ENCODE data around the gene NAPA.
"Not testable (repeated sequence)": the region's sequence is repeated elsewhere in the genome, so short reads cannot be mapped to it uniquely, and the experiment has no call there.

The NAPA gene

DNA sequence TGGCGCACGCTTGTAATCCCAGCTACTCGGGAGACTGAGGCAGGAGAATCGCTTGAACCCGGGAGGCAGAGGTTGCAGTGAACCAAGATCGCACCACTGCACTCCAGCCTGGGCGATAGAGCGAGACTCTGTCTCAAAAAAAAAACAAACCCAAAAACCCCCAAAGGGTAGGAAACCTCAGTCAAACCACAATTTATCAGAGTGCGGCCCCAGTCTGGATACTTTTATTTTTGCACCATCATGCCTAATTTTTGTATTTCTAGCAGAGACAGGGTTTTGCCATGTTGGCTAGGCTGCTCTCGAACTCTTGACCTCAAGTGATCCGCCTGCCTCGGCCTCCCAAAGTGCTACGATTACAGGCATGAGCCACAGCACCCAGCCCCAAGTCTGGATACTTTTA lies 28.6 kb downstream of the NAPA start:
- DNase-seq (ENCODE audit: low spot score), result not testable (repeated sequence)

DNA sequence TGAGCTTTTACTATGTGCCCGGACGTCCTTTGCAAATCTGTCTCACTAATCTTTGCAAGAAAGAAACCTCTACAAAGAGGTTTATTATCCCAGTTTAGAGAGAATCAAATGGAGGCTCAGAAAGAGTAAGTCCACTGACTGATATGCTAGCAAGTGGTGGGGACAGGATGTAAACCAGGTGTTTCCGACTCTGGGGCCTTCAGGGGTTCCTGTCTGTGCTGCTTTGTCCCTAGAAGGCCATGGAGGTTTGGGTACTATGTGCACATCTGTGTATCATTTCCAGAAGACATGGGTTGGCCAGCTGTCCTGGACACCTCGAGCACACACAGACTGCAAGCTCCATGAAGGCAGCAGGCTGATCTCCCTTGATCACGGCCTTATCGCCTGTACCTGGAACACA lies 29.7 kb downstream of the NAPA start:
- DNase-seq (ENCODE audit: low spot score), result no peak

DNA sequence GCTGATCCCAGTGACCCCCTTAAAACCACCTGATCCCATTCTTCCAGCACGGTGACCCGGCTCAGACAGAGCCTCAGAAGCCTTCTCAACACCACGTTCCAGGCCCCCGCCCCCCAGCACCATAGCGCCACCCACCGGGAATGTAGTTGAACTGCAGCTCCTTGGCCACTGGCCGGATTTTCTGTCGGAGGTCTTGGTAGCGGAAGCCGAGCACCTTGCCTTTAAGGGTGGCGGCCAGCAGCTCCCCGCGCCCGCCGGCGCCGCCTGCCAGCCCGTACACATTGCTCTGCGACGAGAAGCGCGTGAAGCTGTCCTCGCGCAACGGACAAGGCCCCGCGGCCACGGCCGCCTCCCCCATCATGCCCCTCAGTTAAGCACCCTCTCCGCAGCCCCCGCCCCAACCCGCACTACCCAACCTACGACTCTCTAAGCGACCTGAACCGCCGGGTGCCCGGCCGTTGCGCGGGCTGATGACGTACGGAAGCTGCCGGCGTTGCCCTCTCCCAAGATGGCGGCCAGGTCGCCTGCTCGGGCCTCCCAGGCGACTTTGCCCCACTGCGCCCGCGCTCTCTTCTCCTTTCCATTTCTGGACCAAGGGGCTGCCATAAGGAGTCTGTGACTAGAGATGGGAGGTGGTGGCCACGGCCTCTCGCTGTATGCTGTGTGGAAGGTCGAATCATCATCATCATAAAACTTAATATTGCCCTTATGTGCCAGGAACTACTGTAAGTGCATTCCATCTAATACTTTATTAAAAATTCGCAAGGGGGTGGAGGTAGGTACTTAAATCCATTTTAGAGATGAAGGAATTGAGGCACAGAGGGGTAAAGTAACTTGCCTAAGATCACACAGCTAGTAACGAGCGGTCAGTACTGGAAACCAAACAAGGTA lies 30.8 kb downstream of the NAPA start, which contains the start of gene KPTN:
Gene KPTN, minus strand, starts transcription at position 420 of the 891 bp plus-strand sequence. Its CDS starts 59 bp downstream, at position 361.
- DNase-seq (ENCODE audit: low spot score), result peak; percentile 91

DNA sequence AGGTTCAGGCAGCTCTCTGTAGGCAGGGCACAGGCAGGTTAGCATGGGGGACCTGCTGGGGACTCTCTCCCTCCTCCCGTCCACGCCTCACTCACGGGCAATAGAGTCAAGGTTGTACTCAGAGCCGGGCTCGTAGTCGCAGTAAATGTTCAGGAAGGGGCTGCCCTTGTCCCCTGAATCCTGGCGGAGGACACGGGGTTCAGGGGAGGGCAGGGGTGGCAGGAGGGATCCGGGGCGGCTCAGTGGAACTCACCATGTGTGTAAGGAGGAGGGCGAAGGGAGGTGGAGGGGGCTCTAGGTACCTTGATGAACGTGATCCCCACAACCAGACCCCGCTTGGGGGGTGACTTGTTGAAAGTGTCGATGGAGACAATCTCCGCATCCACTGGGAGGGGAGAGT lies 31.7 kb downstream of the NAPA start:
- no peak for DNase-seq (ENCODE audit: low spot score)

DNA sequence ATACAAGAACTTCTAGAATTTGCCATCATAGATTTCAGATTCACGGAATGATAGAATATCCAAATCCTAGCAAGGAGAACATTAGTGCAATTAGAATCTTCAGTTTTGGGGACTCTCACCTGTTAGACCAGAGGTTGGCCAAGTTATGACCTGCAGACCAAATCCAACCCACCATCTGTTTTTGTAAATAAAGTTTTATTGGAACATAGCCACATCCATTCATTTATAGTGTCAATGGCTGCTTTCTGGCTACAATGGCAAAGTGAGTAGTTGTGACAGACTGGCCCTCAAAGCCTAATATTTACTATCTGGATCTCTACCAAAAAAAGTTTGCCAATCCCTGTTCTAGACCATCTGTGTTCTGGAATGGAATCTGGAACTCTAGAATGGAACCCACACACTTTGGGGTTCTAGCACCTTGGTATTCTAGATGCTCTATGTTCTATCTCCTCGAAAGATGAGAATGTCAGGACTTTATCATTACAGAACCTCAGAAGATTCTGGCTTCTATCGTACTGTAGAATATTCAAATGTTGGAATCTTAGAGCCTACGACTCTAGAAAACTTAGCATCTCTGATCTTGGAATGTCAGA lies 33.3 kb downstream of the NAPA start:
- no peak for DNase-seq (ENCODE audit: low spot score)

DNA sequence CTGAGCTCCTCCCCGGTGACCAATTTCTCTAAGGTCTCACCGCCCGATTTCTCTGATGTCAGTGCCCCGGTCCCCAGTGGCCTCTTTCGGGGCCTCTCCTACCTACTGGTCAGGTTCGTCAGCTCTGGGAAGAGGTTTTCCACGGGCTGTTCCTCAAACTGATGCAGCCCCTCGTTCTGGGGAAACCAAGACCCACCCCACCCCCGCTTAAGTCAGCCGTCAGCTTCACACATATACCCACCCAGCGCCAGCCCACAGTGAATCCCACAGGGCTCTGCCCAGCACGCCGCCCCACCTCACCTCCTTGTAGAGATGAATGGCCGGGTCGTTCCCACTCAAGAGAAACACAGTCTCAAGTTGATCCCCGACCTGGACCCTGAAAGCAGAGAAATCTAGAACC lies 34.2 kb downstream of the NAPA start:
- no peak for DNase-seq (ENCODE audit: low spot score)

DNA sequence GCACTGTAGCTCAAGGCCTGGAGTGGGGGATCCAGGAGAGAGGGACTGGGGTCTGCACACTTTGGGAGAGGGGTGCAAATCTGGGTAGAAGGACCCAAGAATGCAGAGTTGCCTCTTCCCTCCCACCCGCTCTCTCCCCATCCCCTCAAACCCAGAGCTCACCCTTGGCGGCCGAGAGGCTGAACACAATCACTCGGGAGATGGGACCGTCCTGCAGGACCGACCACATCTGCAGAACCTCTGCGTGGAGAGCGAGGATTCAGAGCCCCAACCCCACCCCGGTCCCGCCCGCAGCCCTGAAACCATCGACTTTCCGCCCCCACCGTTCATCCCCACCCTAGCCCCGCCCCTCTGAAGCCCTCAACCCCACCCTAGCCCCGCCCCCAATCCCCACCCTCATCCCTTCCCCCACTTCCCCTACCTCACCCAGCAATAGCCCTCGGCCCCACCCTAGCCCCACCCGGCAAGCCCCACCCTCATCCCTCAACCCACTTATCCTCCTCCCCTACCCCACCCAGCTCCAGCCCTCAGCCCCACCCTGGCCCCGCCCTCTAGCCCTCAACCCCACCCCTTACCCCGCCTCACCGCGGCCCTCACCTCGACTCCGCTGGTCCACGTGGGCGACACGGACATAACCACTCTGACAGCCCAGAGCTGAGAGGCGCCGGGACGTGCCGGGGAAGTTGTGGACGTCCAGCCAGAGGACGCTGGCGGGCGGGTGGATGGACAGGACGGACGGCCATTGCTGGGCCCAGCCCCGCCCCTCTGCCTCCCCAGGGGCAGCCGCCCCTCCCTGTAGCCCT lies 35.0 kb downstream of the NAPA start:
- peak; percentile 75 for DNase-seq (ENCODE audit: low spot score)

DNA sequence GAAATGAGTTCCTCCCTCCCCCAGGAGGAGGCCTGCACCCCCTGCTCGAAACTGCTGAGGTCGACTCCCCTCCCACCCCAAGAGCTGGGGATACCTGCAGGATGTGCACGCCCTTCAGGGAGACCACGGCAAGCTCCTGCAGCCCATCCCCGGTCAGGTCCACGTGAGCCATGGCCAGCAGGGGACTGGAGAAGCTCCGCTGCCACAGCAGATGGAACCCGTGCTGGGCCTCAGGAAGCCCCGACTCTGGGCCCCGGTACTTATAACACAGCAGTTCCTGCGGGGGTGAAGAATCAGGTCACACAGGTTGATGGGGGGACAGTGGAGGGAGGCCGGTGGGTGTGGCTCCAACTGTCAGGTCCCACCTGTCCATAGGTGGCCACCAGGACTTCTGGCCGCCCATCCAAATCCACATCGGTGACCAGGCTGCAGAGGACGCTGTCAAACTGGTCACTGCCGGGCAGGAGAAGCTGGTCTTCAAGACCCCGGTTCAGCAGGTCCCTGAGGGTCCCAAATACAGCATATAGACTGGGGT lies 38.4 kb downstream of the NAPA start:
- DNase-seq (ENCODE audit: low spot score), result no peak

DNA sequence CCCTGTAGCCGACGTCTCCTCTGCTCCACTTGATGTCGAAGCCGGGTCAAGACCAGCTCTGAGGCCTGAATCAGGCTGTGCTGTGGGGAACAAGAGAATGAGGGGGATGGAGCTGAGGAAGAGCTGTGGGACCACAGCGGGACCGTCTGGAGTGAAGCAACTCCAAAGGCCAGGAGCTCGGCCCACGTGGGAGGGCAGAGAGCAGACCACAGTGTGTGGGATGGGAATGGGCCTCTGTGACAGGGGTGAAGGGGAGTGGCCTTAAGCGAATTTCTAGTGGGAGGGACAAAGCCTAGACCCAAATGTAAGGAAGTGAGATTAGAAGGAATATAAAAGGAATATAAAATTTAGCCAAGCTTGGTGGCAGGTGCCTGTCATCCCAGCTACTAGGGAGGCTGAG lies 39.4 kb downstream of the NAPA start:
- no peak for DNase-seq (ENCODE audit: low spot score)

DNA sequence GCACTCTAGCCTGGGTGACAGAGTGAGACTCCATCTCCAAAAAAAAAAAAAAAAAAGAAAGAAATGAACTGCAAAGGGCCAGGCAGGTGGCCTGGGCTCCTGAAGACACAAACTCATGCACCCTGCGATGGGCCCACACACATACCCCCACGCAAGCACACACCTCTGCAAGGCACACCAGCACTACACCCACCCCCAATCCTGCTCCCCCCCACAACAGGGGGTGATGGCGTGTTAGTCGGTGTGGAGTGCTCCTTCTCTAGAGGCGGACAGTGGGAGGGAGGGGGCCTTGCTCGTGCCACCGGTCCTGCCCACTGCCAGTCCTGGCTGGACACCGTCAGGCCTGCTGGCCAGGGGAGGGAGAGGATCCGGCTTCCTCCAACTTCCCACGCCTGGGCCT lies 41.5 kb downstream of the NAPA start:
- no peak for DNase-seq (ENCODE audit: low spot score)

DNA sequence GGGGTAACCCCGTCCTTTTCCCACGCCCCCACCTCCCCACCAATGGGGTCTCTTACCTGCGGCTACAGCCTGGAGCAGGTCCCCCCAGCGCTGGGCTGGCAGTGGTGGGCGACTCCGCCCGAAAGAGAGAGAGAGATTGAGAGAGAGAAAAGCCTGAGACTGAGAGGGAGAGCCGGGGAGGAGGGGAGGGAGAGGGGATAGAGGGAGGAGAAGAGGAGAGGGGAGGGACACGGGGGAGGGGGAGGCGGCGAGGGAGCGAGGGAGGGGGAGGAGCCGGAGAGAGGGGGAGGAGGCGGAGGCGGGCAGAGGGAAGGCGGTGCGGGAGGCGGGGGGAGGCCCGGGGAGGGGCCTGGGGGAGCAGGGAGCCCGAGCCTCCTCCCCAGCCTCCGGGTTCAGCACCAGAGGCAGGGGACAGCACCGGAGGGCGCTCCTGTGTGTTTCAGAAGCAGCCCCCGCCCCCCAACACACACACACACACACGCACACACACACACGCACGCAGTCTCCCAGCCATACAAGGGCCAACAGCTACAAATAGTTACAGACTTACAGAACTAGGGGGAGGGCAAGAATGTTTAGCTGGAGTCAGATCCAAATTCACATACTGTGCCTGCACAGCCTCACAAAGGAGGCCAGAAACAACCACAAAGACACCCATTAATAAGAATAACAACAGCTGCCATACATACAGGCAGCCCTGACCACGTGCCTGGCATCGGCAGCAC lies 43.0 kb downstream of the NAPA start, which contains the start of gene SLC8A2:
Gene SLC8A2, minus strand, starts transcription at position 161 of the 725 bp plus-strand sequence. CDS start 5,490 bp downstream, outside the sequence.
- DNase-seq (ENCODE audit: low spot score), result peak; percentile 62

DNA sequence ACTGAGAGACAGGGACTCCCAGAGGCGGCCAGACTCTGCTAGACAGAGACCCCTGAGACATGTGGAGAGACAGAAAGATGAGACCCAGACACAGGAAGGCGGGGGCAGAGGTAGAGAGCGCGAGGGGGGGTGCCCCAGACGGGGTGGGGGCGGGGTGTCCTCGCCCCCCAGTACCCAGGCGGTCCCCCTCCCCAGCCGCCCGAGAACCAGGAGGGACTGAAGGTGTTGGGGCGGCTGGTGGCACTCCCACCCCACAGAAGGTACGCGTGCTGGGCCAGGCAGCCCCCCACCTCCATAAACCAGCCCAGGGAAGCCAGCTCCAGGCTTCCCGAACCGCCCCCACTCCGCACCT lies 43.5 kb downstream of the NAPA start:
- no peak for DNase-seq (ENCODE audit: low spot score)

DNA sequence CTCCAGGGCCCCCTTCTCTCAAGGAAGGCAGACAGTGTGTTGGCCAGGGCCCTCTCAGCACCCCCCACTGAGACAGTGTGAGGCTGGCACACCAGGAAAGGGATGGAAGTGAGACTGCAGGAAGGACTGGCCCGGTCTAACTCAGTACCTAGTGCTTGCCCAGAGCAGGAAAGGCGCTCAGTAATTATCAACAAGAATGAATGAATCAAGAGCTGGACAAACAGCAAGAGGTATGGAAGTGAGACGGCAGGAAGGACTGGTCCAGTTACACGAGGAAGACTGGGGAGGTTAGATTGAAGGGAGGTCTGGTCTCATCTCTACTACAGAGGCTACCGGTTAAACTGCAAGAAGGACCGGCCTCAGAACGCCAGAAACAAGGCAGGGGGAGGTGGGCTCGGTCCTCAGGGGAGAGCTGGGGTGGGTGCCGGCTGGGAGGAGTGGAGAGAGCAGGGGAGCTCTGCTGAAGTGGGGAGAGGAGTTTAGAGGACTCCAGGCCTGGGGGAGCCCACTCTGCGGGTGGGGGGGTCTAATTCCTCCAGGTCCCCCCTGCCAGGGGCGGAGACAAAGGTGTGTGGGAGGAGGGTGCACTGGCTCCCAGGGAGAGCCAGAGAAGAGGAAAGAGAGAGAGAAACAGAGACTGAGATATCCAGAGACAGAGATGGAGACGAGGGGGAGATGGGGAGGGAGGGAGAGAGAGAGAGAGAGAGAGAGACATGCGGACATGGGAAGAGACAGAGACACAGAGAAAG lies 44.2 kb downstream of the NAPA start:
- DNase-seq (ENCODE audit: low spot score), result no peak

DNA sequence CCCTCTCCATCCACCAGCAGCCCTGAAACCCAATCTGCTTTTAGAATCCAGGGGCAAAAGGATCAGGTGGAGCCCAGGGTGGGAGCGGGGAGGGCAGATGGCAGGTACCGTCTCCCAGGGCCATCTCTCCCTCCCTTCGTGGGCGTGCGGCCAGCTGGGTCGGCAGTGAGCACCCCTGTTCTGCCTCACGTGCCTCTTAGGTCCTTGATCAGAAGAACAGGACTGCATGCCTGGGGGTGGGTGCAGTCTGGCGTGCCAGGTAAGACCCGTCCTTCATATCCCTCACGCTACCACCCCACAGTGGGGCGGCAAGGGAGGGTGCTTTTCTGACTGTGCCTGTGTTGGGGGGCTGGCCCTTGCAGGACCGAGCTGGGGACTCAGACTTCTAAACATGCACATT lies 45.1 kb downstream of the NAPA start:
- no peak for DNase-seq (ENCODE audit: low spot score)

DNA sequence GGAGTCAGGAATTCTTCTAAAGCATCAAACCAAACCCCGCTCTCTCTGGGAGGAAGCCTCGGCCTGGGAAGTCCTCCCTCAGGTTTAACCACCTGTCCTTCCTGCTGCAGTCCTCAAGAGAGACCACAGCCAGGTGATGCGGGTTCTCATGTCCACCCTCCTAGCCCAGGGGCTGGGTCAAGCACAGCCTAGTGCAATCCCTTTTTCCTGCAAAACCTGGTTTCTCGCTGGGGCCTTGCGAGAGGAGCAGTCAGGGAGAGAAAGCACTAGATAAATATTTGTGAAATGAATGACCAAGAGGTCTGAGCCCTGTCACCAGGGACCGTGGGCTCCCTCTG lies 45.5 kb downstream of the NAPA start:
- DNase-seq (ENCODE audit: low spot score), result no peak

DNA sequence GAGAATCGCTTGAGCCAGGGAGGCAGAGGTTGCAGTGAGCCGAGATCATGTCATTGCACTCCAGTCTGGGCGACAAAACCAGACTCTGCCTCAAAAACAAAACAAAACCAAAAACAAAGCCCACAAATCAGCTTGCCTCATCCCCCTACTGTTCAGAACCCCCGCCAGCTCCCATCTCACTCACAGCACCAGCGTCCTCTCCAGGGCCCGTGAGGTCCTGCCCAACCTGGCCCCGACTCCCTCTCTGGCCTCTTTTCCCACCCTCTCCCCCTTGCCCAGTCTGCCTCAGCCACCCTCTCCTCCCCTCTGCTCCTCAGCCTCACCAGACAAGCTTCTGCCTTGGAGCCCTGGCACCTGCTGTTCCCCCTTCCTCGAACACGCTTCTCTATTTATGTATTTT lies 46.9 kb downstream of the NAPA start:
- no peak for DNase-seq (ENCODE audit: low spot score)

DNA sequence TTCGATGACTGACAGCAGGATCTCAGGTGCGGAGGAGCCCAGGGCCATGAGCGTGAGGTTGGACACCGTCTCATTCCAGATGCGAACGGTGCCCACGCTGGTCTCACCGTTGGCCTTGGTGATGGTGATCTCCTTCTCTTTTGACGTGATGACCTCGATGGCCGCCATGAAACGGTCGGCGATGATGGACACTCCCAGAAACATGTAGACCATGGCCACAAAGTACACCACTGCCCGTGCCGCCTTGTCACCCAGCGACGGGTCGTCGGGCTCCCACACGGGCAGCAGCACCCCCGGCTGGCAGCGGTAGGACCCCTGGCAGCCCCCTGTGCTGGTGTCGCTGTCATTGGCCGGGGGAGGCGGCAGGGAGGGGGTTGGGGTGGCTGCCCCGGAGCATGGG lies 48.9 kb downstream of the NAPA start:
- DNase-seq (ENCODE audit: low spot score), result no peak

DNA sequence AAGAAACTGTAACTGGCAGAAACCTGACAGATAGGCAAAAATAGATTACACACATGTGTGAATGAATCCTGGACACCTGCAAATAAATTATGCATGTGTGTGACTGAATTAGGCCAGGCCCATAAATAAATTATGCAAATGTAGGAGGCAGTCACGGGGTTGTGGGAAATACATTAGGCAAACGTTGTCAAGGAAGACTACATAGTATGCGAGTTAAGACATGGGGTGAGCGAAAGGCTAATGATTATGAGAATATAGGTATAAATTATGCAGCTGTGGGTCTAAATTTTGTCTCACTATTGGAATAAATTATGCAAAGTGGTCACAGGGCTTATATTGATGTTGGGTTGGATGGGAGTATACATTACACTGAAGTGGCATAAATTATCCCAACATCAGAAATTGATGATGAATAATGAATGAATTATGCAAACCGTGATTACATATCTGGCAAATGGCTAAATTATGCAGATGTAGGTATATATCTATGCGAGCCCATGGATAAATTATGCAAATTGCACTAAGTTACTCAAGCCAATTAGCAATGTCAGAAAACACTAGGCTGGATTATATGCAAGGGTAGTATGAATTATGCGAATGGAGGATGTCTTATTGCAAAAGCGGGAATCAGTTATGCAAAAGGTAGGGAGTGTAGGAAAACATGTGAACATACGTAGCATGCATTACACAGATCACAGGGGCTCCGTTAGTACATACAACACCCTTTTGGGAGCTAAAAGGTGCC lies 50.0 kb downstream of the NAPA start:
- DNase-seq (ENCODE audit: low spot score), result no peak

DNA sequence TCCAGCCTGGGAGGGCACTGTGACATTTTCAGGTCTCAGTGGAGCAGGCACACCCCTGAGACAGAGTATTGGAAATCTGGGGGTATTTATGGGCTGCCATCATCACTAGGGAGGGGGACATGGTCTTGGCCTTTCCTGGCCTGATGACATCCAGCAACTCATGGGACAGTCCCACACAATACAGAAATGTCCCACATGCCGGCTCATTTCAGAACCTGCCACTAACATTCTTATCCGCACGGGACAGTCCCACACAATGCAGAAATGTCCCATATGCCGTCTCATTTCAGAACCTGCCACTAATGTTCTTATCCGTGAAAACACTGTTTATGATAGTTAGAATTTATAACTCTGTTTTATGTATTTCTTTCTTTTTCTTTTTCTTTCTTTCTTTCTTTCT lies 53.0 kb downstream of the NAPA start:
- DNase-seq (ENCODE audit: low spot score), result no peak

DNA sequence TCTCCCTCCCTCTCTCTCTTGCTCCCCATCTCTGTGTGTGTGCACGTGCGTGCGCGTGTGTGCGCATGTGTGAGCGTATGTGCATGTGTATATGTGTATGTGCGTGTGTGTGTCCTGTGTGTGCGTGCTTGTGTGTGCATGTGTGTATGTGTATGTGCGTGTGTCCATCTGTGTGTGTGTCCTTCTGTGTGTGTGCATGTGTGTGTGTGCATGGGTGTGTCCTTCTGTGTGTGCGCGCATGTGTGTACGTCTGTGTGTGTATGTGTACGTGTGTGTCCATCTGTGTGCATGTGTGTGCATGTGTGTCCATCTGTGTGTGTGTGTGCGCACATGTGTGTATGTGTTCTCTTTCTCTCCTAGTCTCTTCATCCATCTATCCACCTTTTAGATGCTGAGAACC lies 55.4 kb downstream of the NAPA start:
- no peak for DNase-seq (ENCODE audit: low spot score)

DNA sequence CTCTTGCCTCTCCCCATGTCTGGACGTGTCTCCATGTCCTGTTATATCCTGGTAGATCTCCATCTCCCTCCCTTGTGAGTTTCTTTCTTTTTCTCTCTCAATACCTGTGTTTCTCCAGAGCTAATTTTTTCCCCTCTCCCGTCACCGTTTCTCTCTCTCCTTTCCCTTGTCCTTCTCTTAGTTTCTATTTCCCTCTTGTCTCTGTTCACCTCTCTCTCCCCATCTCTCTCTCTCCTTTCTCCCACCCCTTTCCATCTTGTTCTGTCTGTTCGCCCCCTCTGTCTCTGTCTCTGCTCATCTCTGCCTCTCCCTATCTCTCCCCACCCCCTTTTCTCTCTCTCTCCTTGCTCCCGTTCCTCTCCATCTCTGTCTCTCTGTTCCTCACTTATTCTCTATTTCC lies 56.2 kb downstream of the NAPA start:
- DNase-seq (ENCODE audit: low spot score), result no peak

Data from SW480 (cell line).